HG03521 (cell line): ENCODE data around the gene PSME3.

Source experiments
- ATAC-seq: cut with Tn5 transposase; IDR thresholded peaks from one replicate; pipeline ENCODE4 v1.9.1; 2021; ENCODE audit warnings: mild to moderate bottlenecking, moderate library complexity; ENCODE audit not compliant: unreplicated experiment

The PSME3 gene, protein sequence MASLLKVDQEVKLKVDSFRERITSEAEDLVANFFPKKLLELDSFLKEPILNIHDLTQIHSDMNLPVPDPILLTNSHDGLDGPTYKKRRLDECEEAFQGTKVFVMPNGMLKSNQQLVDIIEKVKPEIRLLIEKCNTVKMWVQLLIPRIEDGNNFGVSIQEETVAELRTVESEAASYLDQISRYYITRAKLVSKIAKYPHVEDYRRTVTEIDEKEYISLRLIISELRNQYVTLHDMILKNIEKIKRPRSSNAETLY

DNA sequence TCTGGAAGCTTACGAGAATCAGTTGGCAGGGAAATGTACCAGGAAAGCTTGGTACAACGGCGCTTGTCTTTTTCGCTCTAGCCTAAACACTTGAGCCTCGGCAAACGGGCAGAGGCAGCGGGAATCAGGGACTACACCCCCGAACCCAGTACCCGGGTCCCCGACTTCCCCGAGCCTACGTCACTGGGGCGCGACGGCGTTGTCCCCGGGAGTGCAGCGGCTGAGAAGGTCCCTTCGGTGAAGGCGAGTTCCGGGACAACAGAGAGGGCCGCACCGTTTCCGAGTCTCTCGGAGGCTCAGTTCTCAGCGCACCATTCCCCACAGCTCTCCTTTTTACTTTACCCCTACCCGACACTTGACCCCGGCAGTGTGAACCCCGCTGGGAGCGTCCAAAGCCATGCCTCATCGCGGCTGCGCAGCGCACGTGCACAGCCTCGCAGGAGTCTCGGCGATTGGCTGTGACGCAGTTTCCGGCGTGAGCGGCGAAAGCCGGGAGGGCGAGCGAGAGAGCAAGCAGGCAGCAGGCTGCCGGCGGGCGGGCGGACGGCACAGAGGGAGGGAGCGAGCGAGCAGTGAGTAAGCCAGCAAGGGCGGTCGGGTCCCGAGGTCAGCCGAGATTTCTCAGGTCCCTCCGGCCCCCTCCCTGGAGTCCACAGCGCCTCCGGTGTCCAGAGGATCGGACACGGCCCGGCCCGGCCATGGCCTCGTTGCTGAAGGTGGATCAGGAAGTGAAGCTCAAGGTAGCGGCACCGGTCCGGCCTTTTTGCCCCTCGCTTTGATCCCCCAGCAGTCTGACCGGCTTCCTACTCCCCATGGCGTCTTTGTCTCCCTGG, at the start of gene PSME3:
Gene PSME3, plus strand, starts transcription at position 464 of the 833 bp plus-strand sequence. Its CDS starts 235 bp downstream, at position 699.
- peak; percentile 78 for ATAC-seq

DNA sequence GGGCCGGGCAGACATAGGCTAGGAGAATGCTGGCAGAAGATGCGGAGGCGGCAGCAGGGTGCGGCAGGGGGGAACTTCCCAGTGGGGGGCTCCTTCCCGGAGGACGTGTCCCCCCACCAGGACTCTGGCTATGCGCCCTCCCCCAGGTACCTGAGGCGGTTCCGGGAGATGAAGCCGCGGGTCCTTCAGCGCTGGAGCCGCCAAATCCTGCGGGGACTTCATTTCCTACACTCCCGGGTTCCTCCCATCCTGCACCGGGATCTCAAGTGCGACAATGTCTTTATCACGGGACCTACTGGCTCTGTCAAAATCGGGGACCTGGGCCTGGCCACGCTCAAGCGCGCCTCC, 49.4 kb upstream of the PSME3 start:
- ATAC-seq, result no peak

GRCh38 chr17:42784409-42784808, 48.8 kb upstream of the PSME3 start:
- ATAC-seq, result no peak

DNA sequence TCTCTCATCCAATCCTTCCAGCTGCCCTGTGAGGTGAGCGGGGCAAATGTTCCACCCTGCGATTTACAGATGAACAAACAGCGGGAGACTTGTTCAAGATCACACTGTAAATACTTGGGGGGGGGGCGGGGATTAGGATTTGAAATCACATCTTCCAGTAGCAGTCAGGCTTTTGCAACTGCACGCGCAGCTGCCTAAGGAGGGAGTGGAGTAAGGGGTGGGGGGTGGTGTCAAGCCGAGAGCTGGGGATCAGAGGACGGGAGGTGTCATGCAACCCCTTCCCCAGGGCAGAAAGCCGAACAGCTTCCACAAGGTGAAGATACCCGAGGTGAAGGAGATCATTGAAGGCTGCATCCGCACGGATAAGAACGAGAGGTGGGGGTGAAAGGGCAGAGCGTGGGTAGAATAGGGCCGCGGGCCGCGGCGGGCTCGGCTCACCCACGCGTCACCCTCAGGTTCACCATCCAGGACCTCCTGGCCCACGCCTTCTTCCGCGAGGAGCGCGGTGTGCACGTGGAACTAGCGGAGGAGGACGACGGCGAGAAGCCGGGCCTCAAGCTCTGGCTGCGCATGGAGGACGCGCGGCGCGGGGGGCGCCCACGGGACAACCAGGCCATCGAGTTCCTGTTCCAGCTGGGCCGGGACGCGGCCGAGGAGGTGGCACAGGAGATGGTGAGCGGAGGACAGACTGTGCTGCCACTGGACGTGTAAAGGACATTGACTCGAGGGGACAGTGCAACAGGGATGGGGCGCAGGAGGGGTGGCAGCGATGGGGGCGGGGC, 48.2 kb upstream of the PSME3 start:
- no peak for ATAC-seq

GRCh38 chr17:42787266-42787665, 45.9 kb upstream of the PSME3 start:
- ATAC-seq, result no peak

GRCh38 chr17:42791948-42792347, 41.2 kb upstream of the PSME3 start:
- ATAC-seq, result no peak

DNA sequence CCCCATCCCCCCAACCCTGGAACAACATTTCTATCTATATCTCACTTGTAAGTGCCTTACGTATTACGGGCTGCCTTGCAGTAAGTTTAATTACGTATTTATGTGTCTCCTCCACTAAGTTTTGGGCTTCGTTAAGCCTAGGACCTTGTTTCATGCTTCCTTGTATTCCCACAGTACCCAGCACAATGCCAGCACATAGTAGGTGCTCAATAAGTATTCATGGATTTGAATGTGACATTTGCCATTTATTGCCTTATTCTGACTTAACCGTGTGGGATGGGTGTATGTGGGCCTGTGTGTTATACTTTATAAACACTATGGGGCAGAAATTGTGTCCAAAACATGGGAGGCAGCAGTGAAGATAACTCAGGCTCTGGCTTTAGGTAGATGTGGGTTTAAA, 40.7 kb upstream of the PSME3 start:
- ATAC-seq, result no peak

DNA sequence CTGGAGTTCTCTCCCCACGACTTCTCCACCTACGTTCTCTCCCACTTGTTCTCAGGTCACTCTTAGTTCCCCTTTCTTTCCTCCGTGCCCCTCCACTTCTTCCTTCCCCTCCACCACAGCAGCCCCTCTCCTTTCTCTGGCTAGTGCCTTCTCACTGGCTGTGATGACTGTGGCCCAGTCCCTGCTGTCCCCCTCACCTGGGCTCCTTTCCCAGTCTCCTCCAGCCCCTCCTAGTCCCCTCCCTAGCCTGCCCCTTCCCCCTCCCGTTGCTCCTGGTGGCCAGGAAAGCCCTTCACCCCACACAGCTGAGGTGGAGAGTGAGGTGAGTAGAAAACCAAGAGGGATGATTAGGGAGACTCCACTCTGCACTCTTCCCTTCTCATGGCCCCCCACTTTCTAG, 38.1 kb upstream of the PSME3 start:
- no peak for ATAC-seq

- ATAC-seq, result no peak
Measured at GRCh38 chr17:42795465-42795864, 37.7 kb upstream of the PSME3 start.

DNA sequence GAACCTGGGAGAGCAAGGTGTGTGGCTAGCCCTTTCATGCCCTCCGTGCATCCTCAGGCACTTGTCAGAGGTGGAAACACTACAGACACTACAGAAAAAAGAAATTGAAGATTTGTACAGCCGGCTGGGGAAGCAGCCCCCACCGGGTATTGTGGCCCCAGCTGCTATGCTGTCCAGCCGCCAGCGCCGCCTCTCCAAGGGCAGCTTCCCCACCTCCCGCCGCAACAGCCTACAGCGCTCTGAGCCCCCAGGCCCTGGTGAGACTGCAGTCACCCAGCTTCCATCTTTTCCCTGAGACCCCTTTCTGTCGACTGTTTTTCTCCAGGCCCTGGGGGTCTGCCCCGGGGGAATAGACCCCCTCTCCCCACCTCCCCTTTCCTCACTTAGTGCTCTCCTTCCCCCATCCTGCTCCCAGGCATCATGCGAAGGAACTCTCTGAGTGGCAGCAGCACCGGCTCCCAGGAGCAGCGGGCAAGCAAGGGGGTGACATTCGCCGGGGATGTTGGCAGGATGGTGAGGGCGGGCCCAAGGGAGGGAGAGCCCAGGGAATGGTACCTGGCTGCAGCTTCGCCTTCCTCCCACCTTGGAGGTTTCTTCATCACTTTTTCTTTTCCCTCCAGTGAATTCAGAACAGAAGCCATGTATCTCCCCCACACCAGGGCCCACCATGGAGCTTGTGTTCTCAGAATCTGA, 37.0 kb upstream of the PSME3 start:
- no peak for ATAC-seq

- no peak for ATAC-seq
Measured at GRCh38 chr17:42797067-42798007, 35.9 kb upstream of the PSME3 start.

- ATAC-seq, result no peak
Measured at GRCh38 chr17:42798011-42798382, 35.2 kb upstream of the PSME3 start.

DNA sequence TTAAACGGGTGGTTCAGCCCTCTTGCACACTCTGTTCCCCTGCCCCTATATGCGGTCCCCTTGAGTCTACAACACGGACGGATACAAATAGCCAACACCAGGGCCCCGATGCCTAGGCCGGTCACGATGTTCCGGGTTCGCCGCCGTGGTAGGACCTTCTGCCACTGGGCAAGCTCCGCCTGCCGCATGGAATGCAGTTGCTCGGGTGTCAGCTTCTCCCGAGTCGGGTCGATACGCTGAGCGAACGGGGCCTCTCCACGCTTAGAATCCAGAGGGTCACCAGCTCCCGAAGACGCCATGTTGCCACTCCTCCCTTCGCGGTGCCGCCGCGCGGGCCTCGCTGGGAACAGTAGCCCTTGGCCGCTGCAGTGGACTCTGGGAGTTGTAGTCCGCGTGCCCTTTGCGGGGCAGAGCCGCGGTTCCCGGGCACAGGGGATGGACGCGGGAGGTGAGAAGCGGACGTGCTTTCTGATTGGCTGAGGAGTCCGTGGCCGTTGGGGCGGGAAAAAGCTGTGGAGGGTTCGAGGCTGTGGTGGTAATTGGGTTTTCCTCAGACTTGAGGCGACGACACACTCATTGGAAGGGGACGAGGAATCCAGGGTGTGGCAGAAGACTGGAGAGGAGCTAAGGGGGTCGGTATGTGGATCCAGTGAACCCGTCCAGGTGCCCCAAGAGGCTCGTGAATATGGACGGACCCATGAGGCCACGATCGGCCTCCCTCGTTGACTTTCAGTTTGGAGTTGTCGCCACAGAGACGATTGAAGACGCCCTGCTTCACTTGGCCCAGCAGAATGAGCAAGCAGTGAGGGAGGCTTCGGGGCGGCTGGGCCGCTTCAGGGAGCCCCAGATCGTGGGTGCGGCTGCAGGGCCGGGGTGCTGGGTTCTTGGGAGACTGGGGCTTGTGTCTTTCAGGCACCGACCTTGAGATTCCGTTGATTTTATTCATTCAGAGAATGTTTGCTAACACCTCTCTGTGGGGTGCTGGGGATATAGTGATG, 34.5 kb upstream of the PSME3 start, which contains the start of the genes CNTD1 and COA3:
Gene CNTD1, plus strand, starts transcription at position 479 of the 998 bp plus-strand sequence. Its CDS starts 207 bp downstream, at position 686.
Gene COA3, minus strand, starts transcription at position 322 of the 998 bp plus-strand sequence. Its CDS starts 23 bp downstream, at position 299.
- no peak for ATAC-seq

DNA sequence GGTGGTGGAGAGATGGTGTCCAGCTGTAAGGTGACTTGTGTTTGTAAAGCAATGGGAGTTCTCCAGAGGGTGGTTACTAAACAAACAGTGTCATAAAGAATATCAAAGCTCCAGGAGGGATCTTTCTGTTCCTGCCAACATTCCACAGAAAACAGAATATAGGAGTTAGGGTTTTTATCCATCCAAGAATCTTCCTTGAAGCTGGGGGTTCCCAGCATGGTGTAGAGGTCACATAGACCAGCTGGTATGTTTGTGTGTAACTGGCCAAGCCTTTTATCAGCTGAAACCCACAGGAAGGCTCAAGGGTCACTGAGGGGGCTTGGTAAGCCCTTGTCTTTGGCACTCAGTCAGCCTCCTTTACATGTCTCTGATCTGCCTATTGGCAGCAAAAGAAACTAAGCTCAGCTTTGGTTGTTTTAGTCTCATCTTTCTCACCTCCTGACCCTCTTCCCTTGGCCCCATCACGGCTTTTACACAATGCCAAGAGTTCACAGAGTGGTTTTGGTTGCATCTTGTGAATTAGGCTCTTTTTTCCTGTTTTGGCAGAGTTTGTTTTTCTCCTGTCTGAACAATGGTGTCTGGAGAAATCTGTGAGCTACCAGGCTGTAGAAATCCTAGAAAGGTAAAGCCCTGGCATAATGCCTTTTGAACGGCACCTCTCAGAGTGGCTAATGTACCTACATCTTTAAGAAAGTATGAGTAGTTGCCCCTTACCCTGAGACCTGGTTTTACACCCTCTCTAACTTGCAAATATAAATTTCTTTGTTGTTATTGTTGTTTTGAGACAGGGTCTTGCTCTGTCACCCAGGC, 29.9 kb upstream of the PSME3 start:
- no peak for ATAC-seq

- ATAC-seq, result no peak
Measured at GRCh38 chr17:42804918-42805367, 28.3 kb upstream of the PSME3 start.

- ATAC-seq, result no peak
Measured at GRCh38 chr17:42806249-42806648, 26.9 kb upstream of the PSME3 start.

DNA sequence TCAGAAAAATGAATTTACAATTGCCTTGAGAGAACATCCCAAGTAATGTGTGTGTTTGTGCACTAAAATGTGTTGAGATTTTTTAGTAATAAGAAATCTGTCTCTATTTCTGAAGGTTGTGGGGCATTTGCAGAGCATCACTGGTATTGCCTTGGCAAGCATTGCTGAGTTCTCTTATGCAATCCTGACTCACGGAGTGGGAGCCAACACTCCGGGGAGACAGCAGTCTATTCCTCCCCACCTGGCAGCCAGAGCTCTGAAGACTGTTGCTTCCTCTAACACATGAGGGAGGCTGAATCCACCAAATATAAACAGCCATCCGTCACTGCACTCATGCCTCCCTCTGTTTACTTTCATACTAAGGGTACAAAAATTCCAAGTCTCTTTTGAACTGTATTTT, 23.9 kb upstream of the PSME3 start:
- no peak for ATAC-seq
